MM.1S (cell line): ENCODE results near the gene PGS1.

Experiments
- DNase-seq: peaks from one replicate; pipeline ENCODE4 v3.0.0-alpha.2; 2015
- H2AFZ ChIP-seq: fragments of 300-600 bp; sonication (generic); 2 replicates; pipeline ENCODE4 v1.6.0; 2016; ENCODE audit warnings: antibody characterized with exemption, low read length
- H3F3A ChIP-seq: fragments of 300-600 bp; sonication (generic); 2 replicates; pipeline ENCODE4 v1.6.1; 2016; ENCODE audit warnings: mild to moderate bottlenecking, antibody characterized with exemption, low read length, moderate library complexity, mixed read lengths; ENCODE audit not compliant: insufficient read depth
- H3K27ac ChIP-seq: fragments of 300-600 bp; sonication (generic); 2 replicates; pipeline ENCODE4 v1.5.1; 2016; ENCODE audit warnings: mild to moderate bottlenecking, low read length
- H3K27me3 ChIP-seq: fragments of 300-600 bp; sonication (generic); replicated peaks from 2 replicates; pipeline ENCODE4 v1.6.0; 2016; ENCODE audit warnings: low read length; ENCODE audit not compliant: insufficient read depth
- H3K36me3 ChIP-seq: fragments of 300-600 bp; sonication (generic); replicated peaks from 2 replicates; pipeline ENCODE4 v1.6.1; 2016; ENCODE audit warnings: mild to moderate bottlenecking, low read length, mixed read lengths; ENCODE audit not compliant: insufficient read depth
- H3K4me1 ChIP-seq: fragments of 300-600 bp; sonication (generic); 2 replicates; pipeline ENCODE4 v1.6.1; 2016; ENCODE audit warnings: low read length, mixed read lengths
- H3K4me2 ChIP-seq: fragments of 300-600 bp; sonication (generic); 2 replicates; pipeline ENCODE4 v1.6.0; 2016; ENCODE audit warnings: low read depth, low read length
- H3K4me3 ChIP-seq: fragments of 300-600 bp; sonication (generic); 2 replicates; pipeline ENCODE4 v1.5.1; 2016; ENCODE audit warnings: low read length, mixed read lengths
- H3K79me2 ChIP-seq: fragments of 300-600 bp; sonication (generic); 2 replicates; pipeline ENCODE4 v1.6.1; 2016; ENCODE audit warnings: mixed run types, low read length, mixed read lengths
- H3K9ac ChIP-seq: fragments of 300-600 bp; sonication (generic); 2 replicates; pipeline ENCODE4 v1.6.1; 2016; ENCODE audit warnings: low read length, mixed read lengths
- H3K9me2 ChIP-seq: fragments of 300-600 bp; sonication (generic); replicated peaks from 2 replicates; pipeline ENCODE4 v1.6.1; 2016; ENCODE audit warnings: mild to moderate bottlenecking, low read length, mixed read lengths; ENCODE audit not compliant: insufficient read depth
- H3K9me3 ChIP-seq: fragments of 300-600 bp; sonication (generic); replicated peaks from 2 replicates; pipeline ENCODE4 v1.6.1; 2016; ENCODE audit warnings: mild to moderate bottlenecking, low read length, mixed read lengths; ENCODE audit not compliant: insufficient read depth
- H4K20me1 ChIP-seq: fragments of 300-600 bp; sonication (generic); 2 replicates; pipeline ENCODE4 v1.6.1; 2016; ENCODE audit warnings: mild to moderate bottlenecking, low read length, moderate library complexity, mixed read lengths; ENCODE audit not compliant: insufficient read depth
- EZH2 ChIP-seq: fragments of 300-600 bp; sonication (generic); optimal IDR thresholded peaks from 2 replicates; pipeline ENCODE3; 2017; ENCODE audit warnings: low read depth, mild to moderate bottlenecking, antibody characterized with exemption, low read length, mixed read lengths
- EZH2phosphoT487 ChIP-seq: fragments of 300-600 bp; sonication (generic); IDR thresholded peaks from 2 replicates; pipeline ENCODE4 v1.6.1; 2018; ENCODE audit warnings: antibody characterized with exemption, low read length
- TF ChIP-seq, protein P1 (sequence below): fragments of 300-600 bp; sonication (generic); IDR thresholded peaks from 2 replicates; pipeline ENCODE4 v1.5.1; 2016; ENCODE audit warnings: antibody characterized with exemption, low read length, mixed read lengths

Gene PGS1

DNA sequence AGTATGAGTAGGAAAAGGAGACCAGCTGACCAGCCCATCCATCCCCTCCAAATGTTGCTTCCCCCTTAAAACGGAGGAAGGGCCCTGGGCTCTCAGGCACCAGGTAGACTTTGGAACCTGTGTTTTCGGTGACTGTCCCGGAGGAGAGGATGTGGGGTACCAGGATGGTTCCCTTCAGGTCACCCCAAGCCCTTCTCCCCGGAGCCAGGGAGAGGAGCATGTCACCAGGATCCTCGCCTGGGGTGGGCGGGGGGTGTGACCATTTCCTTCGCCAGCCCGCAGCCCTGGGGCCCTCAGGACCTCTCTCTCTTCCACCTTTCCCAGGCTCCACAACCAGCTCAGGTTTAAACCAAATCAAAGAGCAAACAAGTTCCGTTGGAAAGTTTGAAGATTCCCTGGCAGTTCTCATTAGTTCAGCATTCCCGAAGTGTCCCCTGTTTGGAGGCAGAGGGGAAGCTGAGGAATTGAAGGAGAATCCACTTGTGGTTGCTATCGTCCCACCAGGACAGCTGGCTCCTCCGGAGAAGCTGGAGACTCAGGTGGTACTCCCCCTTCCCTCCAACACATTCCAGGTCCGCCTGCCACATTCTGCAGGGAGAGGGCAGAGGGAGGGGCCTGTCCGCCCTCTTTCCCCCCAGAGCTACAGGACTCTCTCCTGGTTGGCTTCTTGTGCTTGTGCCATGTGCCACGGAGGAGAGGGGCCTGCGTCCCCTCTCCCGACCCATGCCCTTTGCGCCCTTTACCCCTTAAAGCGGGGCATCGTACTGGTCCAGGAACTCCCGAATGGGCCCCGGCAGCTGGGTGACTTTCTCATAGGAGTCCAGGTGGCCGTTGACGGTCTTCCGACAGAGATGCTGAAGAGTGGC is 20.5 kb upstream of the PGS1 start:
- H3K27me3 ChIP-seq: peaks cover 46% of the 10 kb centered on the region
- peaks cover 38% of the 10 kb centered on the region for H3F3A ChIP-seq
- H3K9me2 ChIP-seq: no peaks in the 10 kb centered on the region
- H3K4me2 ChIP-seq: no peak overlapping the region
- H3K36me3 ChIP-seq: no peaks in the 10 kb centered on the region
- H3K9me3 ChIP-seq: no peaks in the 10 kb centered on the region
- H3K4me1 ChIP-seq: peaks cover 30% of the 10 kb centered on the region
- no peak for TF ChIP-seq EZH2
- TF ChIP-seq, protein P1, sequence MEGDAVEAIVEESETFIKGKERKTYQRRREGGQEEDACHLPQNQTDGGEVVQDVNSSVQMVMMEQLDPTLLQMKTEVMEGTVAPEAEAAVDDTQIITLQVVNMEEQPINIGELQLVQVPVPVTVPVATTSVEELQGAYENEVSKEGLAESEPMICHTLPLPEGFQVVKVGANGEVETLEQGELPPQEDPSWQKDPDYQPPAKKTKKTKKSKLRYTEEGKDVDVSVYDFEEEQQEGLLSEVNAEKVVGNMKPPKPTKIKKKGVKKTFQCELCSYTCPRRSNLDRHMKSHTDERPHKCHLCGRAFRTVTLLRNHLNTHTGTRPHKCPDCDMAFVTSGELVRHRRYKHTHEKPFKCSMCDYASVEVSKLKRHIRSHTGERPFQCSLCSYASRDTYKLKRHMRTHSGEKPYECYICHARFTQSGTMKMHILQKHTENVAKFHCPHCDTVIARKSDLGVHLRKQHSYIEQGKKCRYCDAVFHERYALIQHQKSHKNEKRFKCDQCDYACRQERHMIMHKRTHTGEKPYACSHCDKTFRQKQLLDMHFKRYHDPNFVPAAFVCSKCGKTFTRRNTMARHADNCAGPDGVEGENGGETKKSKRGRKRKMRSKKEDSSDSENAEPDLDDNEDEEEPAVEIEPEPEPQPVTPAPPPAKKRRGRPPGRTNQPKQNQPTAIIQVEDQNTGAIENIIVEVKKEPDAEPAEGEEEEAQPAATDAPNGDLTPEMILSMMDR: no peak
- no peak for TF ChIP-seq EZH2phosphoT487
- H3K27ac ChIP-seq: no peak overlapping the region
- no peak overlapping the region for H2AFZ ChIP-seq
- no peak for DNase-seq
- H3K79me2 ChIP-seq: no peaks in the 10 kb centered on the region
- H3K4me3 ChIP-seq: no peak overlapping the region
- no peaks in the 10 kb centered on the region for H4K20me1 ChIP-seq
- H3K9ac ChIP-seq: no peak overlapping the region

DNA sequence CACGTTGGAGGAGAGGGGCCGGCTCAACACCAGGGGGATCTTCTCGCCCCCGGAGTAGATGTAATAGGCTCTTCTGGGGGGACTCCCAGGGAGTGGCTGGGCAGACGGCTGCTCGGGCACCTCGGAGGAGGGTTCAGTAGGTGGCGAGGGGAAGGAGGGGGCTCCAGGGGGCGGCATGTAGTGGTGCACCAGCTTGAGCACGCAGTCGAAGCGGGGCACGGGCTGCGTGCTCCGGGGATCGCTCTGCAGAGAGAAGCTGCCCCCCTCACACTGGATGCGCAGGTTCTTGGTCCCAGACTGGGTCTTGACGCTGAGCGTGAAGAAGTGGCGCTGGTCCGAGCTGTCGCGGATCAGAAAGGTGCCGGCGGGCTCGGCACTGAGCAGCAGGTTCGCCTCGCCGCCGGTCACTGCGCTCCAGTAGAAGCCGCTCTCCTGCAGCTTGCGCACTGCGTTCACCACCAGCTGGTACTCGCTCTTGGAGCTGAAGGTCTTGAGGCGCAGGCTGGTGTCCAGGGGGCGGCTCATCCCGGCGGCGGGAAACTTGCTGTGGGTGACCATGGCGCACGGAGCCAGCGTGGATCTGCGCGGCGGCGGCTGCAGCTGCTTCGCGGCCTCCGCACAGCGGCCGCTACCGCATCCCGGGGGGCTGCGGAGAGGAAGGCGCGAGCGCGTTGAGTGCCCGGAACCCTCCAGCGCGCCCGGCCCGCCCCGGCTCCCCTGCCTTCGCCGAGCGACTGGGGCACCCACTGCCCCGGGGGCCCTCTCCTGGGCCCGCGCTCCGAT is 19.7 kb upstream of the PGS1 start:
- Histone ChIP-seq H3K79me2 (no peaks in the 10 kb centered on the region), H3K9me2 (no peaks in the 10 kb centered on the region), H3K27me3 (peaks cover 52% of the 10 kb centered on the region), H3K4me2 (peak overlapping the region; percentile 90; the same call in 1 of the 2 replicates), H3K4me3 (peak overlapping the region; percentile 56; the same call in 1 of the 2 replicates), H3K9ac (no peak overlapping the region), H3K27ac (no peak overlapping the region), H3K9me3 (no peaks in the 10 kb centered on the region), H3F3A (peaks cover 34% of the 10 kb centered on the region), H2AFZ (no peak overlapping the region), H3K4me1 (peaks cover 24% of the 10 kb centered on the region), H4K20me1 (no peaks in the 10 kb centered on the region), H3K36me3 (no peaks in the 10 kb centered on the region)
- TF ChIP-seq EZH2: peak; percentile 71
- TF ChIP-seq, protein P1: no peak
- no peak for DNase-seq

DNA sequence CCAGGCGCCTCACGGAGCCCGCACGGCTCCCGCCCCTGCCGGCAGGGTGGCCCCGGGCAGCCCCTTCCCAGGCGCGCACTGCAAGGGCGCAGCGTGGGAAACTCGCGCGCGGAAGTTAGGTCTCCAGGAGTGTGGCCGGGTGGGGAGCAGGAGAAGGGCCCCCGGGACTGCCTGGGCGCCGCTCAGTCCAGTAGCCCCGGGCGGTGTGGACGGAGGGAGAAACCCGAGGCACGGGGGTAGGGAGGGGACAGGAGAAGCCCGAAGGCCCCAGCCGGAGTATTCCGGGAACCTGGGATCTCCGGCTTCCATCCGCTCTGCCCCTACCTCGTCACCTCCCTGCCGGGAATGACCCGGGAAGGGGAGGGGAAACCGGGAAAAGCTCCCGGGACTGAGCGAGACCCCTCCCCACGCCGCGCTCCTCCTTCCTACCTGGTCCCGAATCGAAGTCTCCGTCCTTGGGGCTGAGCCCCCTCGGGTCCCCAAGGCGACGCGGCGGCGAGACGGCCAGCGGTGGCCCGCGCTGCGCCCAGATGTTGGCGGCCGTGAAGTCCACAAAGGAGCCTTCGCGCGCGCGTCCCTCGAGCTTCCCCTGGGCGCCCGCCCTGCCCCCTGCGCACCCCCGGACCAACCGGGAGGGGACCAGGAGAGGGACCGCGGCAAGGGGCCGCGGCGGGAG is 19.0 kb upstream of the PGS1 start:
- Histone ChIP-seq H3K4me2 (peak overlapping the region; percentile 90), H3K36me3 (no peaks in the 10 kb centered on the region), H3K4me1 (peaks cover 24% of the 10 kb centered on the region), H3K27me3 (peaks cover 58% of the 10 kb centered on the region), H3K9ac (peak overlapping the region; percentile 21; the same call in 1 of the 2 replicates), H3K4me3 (peak overlapping the region; percentile 56; the same call in 1 of the 2 replicates), H3K9me2 (no peaks in the 10 kb centered on the region), H3K9me3 (no peaks in the 10 kb centered on the region), H3F3A (peaks cover 34% of the 10 kb centered on the region), H3K79me2 (no peaks in the 10 kb centered on the region), H4K20me1 (no peaks in the 10 kb centered on the region), H3K27ac (no peak overlapping the region), H2AFZ (no peak overlapping the region)
- TF ChIP-seq EZH2 (no peak), EZH2phosphoT487 (no peak)
- TF ChIP-seq, protein P1: no peak
- no peak for DNase-seq
